ENCODE data around the gene TSFM.

The TSFM gene

GRCh38 chr12:57782608-57783465 lies at the start of gene TSFM:
Gene TSFM (plus strand): TSS chr12:57782787. CDS start chr12:57782802, 15 bp downstream.
- TF ChIP-seq, protein P1, sequence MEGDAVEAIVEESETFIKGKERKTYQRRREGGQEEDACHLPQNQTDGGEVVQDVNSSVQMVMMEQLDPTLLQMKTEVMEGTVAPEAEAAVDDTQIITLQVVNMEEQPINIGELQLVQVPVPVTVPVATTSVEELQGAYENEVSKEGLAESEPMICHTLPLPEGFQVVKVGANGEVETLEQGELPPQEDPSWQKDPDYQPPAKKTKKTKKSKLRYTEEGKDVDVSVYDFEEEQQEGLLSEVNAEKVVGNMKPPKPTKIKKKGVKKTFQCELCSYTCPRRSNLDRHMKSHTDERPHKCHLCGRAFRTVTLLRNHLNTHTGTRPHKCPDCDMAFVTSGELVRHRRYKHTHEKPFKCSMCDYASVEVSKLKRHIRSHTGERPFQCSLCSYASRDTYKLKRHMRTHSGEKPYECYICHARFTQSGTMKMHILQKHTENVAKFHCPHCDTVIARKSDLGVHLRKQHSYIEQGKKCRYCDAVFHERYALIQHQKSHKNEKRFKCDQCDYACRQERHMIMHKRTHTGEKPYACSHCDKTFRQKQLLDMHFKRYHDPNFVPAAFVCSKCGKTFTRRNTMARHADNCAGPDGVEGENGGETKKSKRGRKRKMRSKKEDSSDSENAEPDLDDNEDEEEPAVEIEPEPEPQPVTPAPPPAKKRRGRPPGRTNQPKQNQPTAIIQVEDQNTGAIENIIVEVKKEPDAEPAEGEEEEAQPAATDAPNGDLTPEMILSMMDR (IDR thresholded peaks at IDR 0.05; ENCODE audit: low read depth, low read length): peak; percentile 77
- peak within 1 kb of the TSS; percentile 100 for H3K4me3 ChIP-seq (ENCODE audit: low read depth, low read length)

- H3K4me3 ChIP-seq (ENCODE audit: low read depth, low read length): no peak overlapping the region
- TF ChIP-seq, protein P1 (IDR thresholded peaks at IDR 0.05; ENCODE audit: low read depth, low read length): no peak
These were observed 48.7 kb upstream of the TSFM start for GRCh38 chr12:57733928-57734327.

- TF ChIP-seq, protein P1 (IDR thresholded peaks at IDR 0.05; ENCODE audit: low read depth, low read length): no peak
- H3K4me3 ChIP-seq (ENCODE audit: low read depth, low read length): no peak overlapping the region
These were observed 48.0 kb upstream of the TSFM start for GRCh38 chr12:57734591-57734990.

DNA sequence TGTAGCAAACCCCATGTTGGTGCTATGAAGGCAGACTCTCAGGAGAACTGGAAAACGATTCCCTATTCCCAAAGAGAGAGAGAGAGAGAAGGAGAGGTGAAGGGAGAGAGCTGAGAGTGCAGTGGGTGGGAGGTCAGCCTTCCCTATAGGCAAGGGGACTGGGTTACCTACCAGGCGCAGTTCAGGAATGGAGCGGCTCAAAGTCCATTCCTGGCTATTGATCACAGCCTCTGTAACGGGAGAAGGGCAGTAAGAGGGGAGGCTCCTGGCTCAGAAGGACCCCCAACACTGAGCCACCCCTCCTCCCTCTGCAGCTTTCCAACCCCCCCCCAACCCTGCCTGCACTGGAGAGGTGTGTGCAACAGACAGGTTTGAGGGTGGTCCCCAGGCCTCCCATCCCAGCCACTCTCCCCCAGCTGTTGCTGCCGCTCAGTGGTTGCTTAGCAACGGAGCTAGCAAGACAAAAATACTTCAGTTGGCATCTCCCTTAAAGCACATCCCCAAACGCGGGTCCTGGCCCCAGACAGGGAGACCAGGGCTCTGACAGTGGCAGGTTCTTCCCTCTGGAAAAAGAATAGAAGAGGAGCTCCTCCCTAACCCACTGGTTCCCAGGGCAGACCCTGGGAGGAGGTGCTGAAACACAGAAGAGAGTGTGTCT lies 47.3 kb upstream of the TSFM start:
- H3K4me3 ChIP-seq (ENCODE audit: low read depth, low read length): no peak overlapping the region
- TF ChIP-seq, protein P1 (IDR thresholded peaks at IDR 0.05; ENCODE audit: low read depth, low read length): no peak

- peak overlapping the region; percentile 27 for H3K4me3 ChIP-seq (ENCODE audit: low read depth, low read length)
- TF ChIP-seq, protein P1 (IDR thresholded peaks at IDR 0.05; ENCODE audit: low read depth, low read length): peak; percentile 32; the same call in 1 of the 2 replicates
These were observed 46.4 kb upstream of the TSFM start for GRCh38 chr12:57735952-57736740.

DNA sequence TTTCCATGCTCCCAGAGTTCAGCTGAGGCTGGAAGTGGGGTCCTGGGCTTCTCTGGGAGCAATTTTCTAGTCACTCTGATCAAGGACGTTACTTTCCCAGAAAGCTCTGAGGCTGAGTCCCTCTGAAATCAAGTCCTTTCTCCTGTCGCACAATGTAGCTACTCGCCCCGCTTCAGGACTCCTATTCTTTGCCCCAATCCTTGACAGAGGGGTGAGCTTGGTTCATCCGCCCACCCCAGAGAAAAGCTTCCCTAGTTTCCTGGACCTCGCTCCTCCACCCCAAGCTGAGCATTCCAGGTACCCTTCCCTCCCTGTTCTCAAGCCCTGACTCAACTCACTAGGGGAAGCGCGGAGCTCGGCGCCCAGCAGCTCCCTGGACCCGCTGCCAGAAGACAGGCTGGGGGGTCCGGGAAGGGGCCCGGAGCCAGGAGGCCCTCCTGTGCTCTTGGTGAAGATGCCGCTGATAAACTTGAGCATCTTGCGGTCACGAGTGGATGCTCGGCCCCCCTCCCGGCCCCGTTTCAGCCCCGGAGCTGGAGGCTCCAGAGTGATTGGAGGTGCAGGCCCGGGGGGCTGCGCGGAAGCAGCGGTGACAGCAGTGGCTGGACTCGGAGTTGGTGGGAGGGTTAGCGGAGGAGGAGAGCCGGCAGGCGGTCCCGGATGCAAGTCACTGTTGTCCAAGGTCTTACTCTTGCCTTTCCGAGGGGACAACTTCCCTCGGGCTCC lies 45.7 kb upstream of the TSFM start:
- TF ChIP-seq, protein P1 (IDR thresholded peaks at IDR 0.05; ENCODE audit: low read depth, low read length): no peak

More for the DNA sequence above, 45.7 kb upstream of the TSFM start:
- H3K4me3 ChIP-seq (ENCODE audit: low read depth, low read length): no peak overlapping the region
